Testis (tissue), 2 donors: ENCODE measurements around the gene RFT1.

Source experiments
- POLR2A ChIP-seq: fragments of 450-650 bp; IDR thresholded peaks from one replicate; pipeline ENCODE4 v1.6.1; 2017; ENCODE audit warnings: antibody characterized with exemption, mild to moderate bottlenecking, moderate library complexity
- TF ChIP-seq, protein P1 (sequence below), 3 experiments: fragments of 450-650 bp in 2 of 3; fragments of 200-600 bp in 1 of 3; sonication (generic) in 1 of 3; IDR thresholded peaks; one replicate each; pipeline ENCODE4 v1.5.1; 2016 to 2019; ENCODE audit warnings: antibody characterized with exemption in 3 of 3, mild to moderate bottlenecking in 2 of 3, moderate library complexity in 1 of 3

GRCh38 chr3:53166206-53166605, 36.0 kb upstream of the RFT1 start:
- TF ChIP-seq, protein P1, sequence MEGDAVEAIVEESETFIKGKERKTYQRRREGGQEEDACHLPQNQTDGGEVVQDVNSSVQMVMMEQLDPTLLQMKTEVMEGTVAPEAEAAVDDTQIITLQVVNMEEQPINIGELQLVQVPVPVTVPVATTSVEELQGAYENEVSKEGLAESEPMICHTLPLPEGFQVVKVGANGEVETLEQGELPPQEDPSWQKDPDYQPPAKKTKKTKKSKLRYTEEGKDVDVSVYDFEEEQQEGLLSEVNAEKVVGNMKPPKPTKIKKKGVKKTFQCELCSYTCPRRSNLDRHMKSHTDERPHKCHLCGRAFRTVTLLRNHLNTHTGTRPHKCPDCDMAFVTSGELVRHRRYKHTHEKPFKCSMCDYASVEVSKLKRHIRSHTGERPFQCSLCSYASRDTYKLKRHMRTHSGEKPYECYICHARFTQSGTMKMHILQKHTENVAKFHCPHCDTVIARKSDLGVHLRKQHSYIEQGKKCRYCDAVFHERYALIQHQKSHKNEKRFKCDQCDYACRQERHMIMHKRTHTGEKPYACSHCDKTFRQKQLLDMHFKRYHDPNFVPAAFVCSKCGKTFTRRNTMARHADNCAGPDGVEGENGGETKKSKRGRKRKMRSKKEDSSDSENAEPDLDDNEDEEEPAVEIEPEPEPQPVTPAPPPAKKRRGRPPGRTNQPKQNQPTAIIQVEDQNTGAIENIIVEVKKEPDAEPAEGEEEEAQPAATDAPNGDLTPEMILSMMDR (IDR thresholded peaks at IDR 0.05), result no peak
- TF ChIP-seq POLR2A, result no peak
